Lower lobe of right lung (tissue), 2 donors: Measurements from ENCODE around the gene FNIP1. TPM values are rescaled to one million over a fixed set of nuclear protein-coding genes. Genes with fewer than 3 reads are reported as not detected.
A peak's percentile ranks its signal among the peaks of the same experiment; 100 is the strongest.

Experiments used
- ATAC-seq, 2 donors: fragments of 200-7000 bp; cut with Tn5 transposase; one replicate each; pipeline ENCODE4 v1.9.1; 2020 to 2022; ENCODE audit warnings: mild to moderate bottlenecking in 2 of 2, moderate library complexity in 2 of 2
- DNase-seq: peaks from one replicate; pipeline ENCODE4 v3.0.0-alpha.2; 2020
- H3K27ac ChIP-seq: fragments of 200-600 bp; one replicate; pipeline ENCODE4 v1.8.0; 2022
- H3K27me3 ChIP-seq: fragments of 200-600 bp; one replicate; pipeline ENCODE4 v1.8.0; 2022; ENCODE audit warnings: low read depth
- H3K36me3 ChIP-seq: fragments of 200-600 bp; one replicate; pipeline ENCODE4 v1.8.0; 2022; ENCODE audit warnings: mild to moderate bottlenecking
- H3K4me1 ChIP-seq: fragments of 200-600 bp; one replicate; pipeline ENCODE4 v1.8.0; 2022
- H3K4me3 ChIP-seq: fragments of 200-600 bp; one replicate; pipeline ENCODE4 v1.8.0; 2022; ENCODE audit warnings: mild to moderate bottlenecking
- H3K9me3 ChIP-seq: fragments of 200-600 bp; one replicate; pipeline ENCODE4 v1.8.0; 2022
- intact Hi-C: fragments of 100-400 bp; cut with DNase I; formaldehyde crosslinking; loops from one replicate; pipeline ENCODE4 v1.11.0; 2022
- total RNA-seq: library from RNA; stranded (reverse); fragmentation: NEBNext Ultra II Directional; extraction: Animal tissue kit (Norgen Biotek cat#: 25700); gene quantifications from one replicate; pipeline ENCODE4 v1.2.1, GENCODE V29; 2021
- TF ChIP-seq, protein P1 (sequence below): fragments of 200-600 bp; IDR thresholded peaks from one replicate; pipeline ENCODE4 v1.8.0; 2022; ENCODE audit warnings: antibody characterized with exemption, mild to moderate bottlenecking
- donor health status: DM: no; HTN: yes; CAD: no; lungs with severe emphysema.

The FNIP1 gene
- total RNA-seq, 1 donor from 2014 or later: 40.3 TPM

DNA sequence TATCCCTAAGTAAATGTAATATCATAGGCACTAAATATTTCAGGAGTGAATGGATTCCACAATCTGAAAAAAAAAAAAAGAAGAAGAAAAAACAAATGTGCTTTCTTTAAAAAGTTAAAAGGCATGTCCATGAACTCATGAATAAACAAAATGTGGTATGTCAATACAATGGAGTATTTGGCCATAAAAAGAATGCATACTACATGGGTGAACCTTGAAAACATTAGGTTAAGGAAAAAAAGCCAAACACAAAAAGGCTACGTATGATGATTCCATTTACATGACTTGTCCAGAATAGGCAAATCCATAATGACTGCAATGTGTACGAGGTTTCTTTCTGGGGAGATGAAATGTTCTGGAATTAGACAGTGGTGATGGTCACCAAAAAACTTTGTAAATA lies 45.3 kb downstream of the FNIP1 start:
- H3K36me3 ChIP-seq: no peaks in the 10 kb centered on the region
- H3K9me3 ChIP-seq: no peaks in the 10 kb centered on the region

DNA sequence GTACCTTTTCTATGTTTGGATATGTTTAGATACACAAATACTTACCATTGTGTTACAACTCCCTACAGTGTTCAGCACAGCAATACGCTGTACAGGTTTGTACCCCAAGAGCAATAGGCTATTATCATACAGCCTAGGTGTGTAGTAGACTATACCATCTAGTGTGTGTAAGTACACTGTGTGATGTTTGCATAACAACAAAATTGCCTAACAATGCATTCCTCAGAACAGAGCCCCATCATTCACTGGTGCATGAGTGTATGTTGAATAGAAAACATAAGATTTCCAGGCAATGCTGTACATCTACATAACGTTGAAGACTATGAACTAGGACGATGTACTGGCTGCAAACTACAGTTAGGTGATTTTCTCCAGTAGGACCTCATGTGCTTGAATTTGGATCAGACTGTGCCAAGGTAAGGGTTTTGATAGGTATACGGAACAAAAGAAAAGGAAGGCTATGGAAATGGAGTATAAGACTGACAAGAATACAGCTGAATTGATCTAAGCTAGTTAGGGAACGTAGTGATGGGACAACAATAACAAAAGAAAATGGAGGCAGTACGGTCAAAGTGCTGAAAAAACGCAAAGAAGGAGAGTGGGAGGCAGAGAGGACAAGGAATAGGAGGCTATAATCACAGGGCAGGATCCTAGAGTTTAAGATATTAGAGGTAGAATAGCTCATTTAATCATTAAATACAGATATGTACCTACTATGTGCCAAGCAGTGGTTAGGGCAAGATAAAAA lies 46.9 kb downstream of the FNIP1 start:
- intact Hi-C loops: no loop called here
- Histone ChIP-seq H3K4me3 (no peak overlapping the region), H3K36me3 (no peaks in the 10 kb centered on the region), H3K27me3 (no peaks in the 10 kb centered on the region), H3K4me1 (peaks cover 21% of the 10 kb centered on the region), H3K9me3 (no peaks in the 10 kb centered on the region), H3K27ac (no peak overlapping the region)
- TF ChIP-seq, protein P1, sequence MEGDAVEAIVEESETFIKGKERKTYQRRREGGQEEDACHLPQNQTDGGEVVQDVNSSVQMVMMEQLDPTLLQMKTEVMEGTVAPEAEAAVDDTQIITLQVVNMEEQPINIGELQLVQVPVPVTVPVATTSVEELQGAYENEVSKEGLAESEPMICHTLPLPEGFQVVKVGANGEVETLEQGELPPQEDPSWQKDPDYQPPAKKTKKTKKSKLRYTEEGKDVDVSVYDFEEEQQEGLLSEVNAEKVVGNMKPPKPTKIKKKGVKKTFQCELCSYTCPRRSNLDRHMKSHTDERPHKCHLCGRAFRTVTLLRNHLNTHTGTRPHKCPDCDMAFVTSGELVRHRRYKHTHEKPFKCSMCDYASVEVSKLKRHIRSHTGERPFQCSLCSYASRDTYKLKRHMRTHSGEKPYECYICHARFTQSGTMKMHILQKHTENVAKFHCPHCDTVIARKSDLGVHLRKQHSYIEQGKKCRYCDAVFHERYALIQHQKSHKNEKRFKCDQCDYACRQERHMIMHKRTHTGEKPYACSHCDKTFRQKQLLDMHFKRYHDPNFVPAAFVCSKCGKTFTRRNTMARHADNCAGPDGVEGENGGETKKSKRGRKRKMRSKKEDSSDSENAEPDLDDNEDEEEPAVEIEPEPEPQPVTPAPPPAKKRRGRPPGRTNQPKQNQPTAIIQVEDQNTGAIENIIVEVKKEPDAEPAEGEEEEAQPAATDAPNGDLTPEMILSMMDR: no peak
- DNase-seq (no peak), ATAC-seq (no peak)

More for the DNA sequence above, 45.3 kb downstream of the FNIP1 start:
- no peak for ATAC-seq
- H3K4me3 ChIP-seq: no peak overlapping the region
- no peak for DNase-seq
- no peak overlapping the region for H3K27ac ChIP-seq
- no peaks in the 10 kb centered on the region for H3K27me3 ChIP-seq
- TF ChIP-seq, protein P1: no peak
- peaks cover 21% of the 10 kb centered on the region for H3K4me1 ChIP-seq
- intact Hi-C loops: no loop called here

DNA sequence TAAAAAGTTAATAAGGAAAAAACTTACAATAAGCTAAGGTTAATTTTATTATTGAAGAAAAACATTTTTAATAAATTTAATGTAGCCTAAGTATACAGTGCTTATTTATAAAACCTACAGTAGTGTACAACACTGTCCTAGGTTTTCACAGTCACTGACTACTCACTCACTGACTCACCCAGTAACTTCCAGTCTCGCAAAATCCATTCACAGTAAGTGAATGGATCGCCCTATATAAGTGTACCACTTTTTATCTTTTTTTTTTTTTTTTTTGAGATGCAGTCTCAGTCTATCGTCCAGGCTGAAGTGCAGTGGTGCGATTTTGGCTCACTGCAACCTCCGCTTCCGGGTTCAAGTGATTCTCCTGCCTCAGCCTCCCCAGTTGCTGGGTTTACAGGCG lies 47.7 kb downstream of the FNIP1 start:
- H3K4me1 ChIP-seq: peaks cover 13% of the 10 kb centered on the region
- no peaks in the 10 kb centered on the region for H3K9me3 ChIP-seq
- no peak for DNase-seq
- TF ChIP-seq, protein P1: no peak
- no peak overlapping the region for H3K4me3 ChIP-seq
- no peaks in the 10 kb centered on the region for H3K27me3 ChIP-seq
- intact Hi-C loops: no loop called here
- ATAC-seq: no peak
- no peak overlapping the region for H3K27ac ChIP-seq
- no peaks in the 10 kb centered on the region for H3K36me3 ChIP-seq

DNA sequence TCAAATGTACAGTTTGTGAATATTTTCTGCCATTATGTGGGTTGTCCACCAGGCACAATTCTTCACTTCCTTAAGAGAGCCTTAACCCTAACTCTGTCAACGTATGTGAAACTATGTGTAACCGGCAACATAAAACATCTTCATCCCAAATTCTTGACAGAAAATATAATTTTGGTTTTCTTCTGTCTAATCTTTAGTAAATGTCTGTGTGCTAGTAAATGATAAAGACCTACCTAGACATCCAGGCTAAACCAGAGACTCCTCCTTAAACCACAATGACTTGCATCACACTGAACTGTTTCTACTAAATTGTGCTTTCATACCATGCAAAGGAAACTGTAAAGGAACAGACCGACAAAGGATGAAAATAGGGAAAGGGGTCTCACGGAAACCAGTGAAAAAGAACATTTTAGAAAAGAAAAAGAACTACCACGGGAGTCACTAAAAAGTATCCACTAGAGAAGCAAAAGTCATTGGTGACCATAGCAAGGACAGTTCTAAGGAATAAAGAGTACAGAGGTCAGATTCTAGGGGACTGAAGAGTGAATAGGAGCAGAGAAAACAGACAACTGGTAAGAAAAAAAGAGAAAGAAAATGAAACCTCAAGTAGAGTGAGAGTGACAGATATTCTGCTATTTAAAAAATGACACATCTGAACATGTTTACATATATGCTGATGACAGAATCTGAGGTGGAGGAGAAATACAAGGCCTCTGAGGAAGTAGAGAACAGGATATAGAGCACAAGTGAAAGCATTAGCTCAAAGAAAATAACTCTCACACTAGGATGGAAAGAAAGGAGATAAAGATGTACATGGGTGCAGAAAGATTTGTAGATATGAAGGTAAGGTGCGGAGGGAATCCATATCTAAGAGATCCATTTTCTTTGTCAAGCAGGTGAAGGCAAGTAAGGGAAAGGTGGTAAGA lies 49.4 kb downstream of the FNIP1 start:
- intact Hi-C loops: no loop called here
- no peaks in the 10 kb centered on the region for H3K27me3 ChIP-seq
- peaks cover 12% of the 10 kb centered on the region for H3K4me1 ChIP-seq
- TF ChIP-seq, protein P1: no peak
- H3K9me3 ChIP-seq: no peaks in the 10 kb centered on the region
- peaks cover 14% of the 10 kb centered on the region for H3K36me3 ChIP-seq
- no peak overlapping the region for H3K4me3 ChIP-seq
- peak in 1 of 2 donors; percentile 47 for ATAC-seq
- DNase-seq: no peak
- no peak overlapping the region for H3K27ac ChIP-seq

GRCh38 chr5:131746423-131746822 lies 50.4 kb downstream of the FNIP1 start:
- Histone ChIP-seq H3K4me3 (no peak overlapping the region), H3K27ac (no peak overlapping the region), H3K4me1 (peaks cover 12% of the 10 kb centered on the region), H3K36me3 (peaks cover 24% of the 10 kb centered on the region), H3K27me3 (no peaks in the 10 kb centered on the region), H3K9me3 (no peaks in the 10 kb centered on the region)
- ATAC-seq: no peak
- TF ChIP-seq, protein P1: no peak
- intact Hi-C loops: no loop called here
- no peak for DNase-seq
